Caco-2 (cell line): Measurements from ENCODE around the gene CC2D1A. TPM values are rescaled to one million over a fixed set of nuclear protein-coding genes. Genes with fewer than 3 reads are reported as not detected.

Experiments
- BruUV-seq: library from RNA; stranded (reverse); fragments of 400-500 nt; replicated peaks from 2 replicates; lab custom pipeline; 2021; lab: Mats Ljungman, UMichigan
- CTCF ChIA-PET: fragments of 300-600 bp; sonication (Branson Sonifier 250); formaldehyde crosslinking; loops from one replicate; lab custom pipeline; 2022; ENCODE audit warnings: antibody characterized with exemption; lab: Charles Lee
- POLR2A ChIA-PET: fragments of 300-600 bp; sonication (Branson Sonifier 250); formaldehyde crosslinking; loops from one replicate; lab custom pipeline; 2022; ENCODE audit warnings: antibody characterized with exemption; lab: Charles Lee
- DNase-seq, 2 experiments: peaks; one replicate each; pipeline versions ENCODE4 v3.0.0 to v3.0.0-alpha.2; 2020 to 2022
- H3K27me3 ChIP-seq: replicated peaks from 2 replicates; pipeline ENCODE4 v1.6.0; 2011; ENCODE audit warnings: low read length; ENCODE audit not compliant: control insufficient read depth, insufficient read depth
- H3K36me3 ChIP-seq: 2 replicates; pipeline ENCODE4 v1.5.1; 2011; ENCODE audit warnings: low read length; ENCODE audit not compliant: control insufficient read depth, insufficient read depth
- H3K4me1 ChIP-seq: fragments of 250-450 bp; sonication (Bioruptor Pico); 2 replicates; pipeline ENCODE4 v1.5.1; 2020; ENCODE audit warnings: mild to moderate bottlenecking
- H3K4me3 ChIP-seq: 2 replicates; pipeline ENCODE4 v1.5.1; 2011; ENCODE audit warnings: low read depth, mild to moderate bottlenecking, control low read depth, low read length
- H3K9me3 ChIP-seq: fragments of 250-450 bp; sonication (Bioruptor Pico); 2 replicates; pipeline ENCODE4 v1.5.1; 2020; ENCODE audit warnings: mild to moderate bottlenecking, moderate library complexity
- H3K27ac Mint-ChIP-seq: one replicate; pipeline ENCODE4 v1.8.0; 2022; ENCODE audit warnings: mixed read lengths; ENCODE audit not compliant: unreplicated experiment
- H3K27me3 Mint-ChIP-seq: one replicate; pipeline ENCODE4 v1.8.0; 2022; ENCODE audit warnings: mixed read lengths; ENCODE audit not compliant: insufficient read depth, unreplicated experiment
- H3K36me3 Mint-ChIP-seq: one replicate; pipeline ENCODE4 v1.8.0; 2022; ENCODE audit warnings: mild to moderate bottlenecking, mixed read lengths; ENCODE audit not compliant: insufficient read depth, unreplicated experiment
- H3K4me1 Mint-ChIP-seq: one replicate; pipeline ENCODE4 v1.8.0; 2022; ENCODE audit warnings: low read depth, mixed read lengths; ENCODE audit not compliant: unreplicated experiment
- H3K4me3 Mint-ChIP-seq: one replicate; pipeline ENCODE4 v1.8.0; 2022; ENCODE audit warnings: mild to moderate bottlenecking, moderate library complexity, mixed read lengths; ENCODE audit not compliant: unreplicated experiment
- H3K9me3 Mint-ChIP-seq: one replicate; pipeline ENCODE4 v1.8.0; 2022; ENCODE audit warnings: mixed read lengths; ENCODE audit not compliant: unreplicated experiment
- CTCF ChIP-seq, 2 experiments: fragments of 200-600 bp in 1 of 2; IDR thresholded peaks; 1 replicate in 1 of 2; 2 replicates in 1 of 2; pipeline versions ENCODE4 v1.5.1 to v1.8.0; 2011 to 2022; ENCODE audit warnings: antibody characterized with exemption in 1 of 2, control low read depth in 1 of 2, inconsistent platforms in 1 of 2, low read depth in 1 of 2, low read length in 1 of 2, mild to moderate bottlenecking in 1 of 2, moderate library complexity in 1 of 2; ENCODE audit not compliant: insufficient read depth in 1 of 2, severe bottlenecking in 1 of 2, unreplicated experiment in 1 of 2
- intact Hi-C: fragments of 100-400 bp; cut with micrococcal nuclease; formaldehyde crosslinking; loops from one replicate; pipeline ENCODE4 v1.10.0; 2022; ENCODE audit not compliant: unreplicated experiment
- total RNA-seq: library from RNA; stranded (reverse); gene quantifications from 2 replicates; pipeline ENCODE4 v1.2.3, GENCODE V29; 2022

Gene CC2D1A
- total RNA-seq, 1 experiment from 2014 or later, result 48.2 TPM

GRCh38 chr19:13882836-13883235, 23.2 kb upstream of the CC2D1A start:
- Mint-ChIP-seq H3K27ac (no peak overlapping the region), H3K36me3 (peaks cover 6% of the 10 kb centered on the region), H3K4me3 (no peak overlapping the region), H3K9me3 (no peaks in the 10 kb centered on the region), H3K27me3 (no peaks in the 10 kb centered on the region), H3K4me1 (peaks cover 7% of the 10 kb centered on the region)
- ChIA-PET POLR2A (no interaction called here), CTCF (interaction anchor here (1.3 kb wide), 1 partner anchor 148 kb away, joined by 3 read pairs; the partner anchor contains the start of gene IL27RA)
- TF ChIP-seq CTCF (IDR thresholded peaks at IDR 0.05; ENCODE audit: insufficient read depth in 1 of 2, low read depth in 1 of 2, low read length in 1 of 2, severe bottlenecking in 1 of 2, unreplicated experiment in 1 of 2), result no peak
- intact Hi-C loops, result no loop called here
- no TSS peak for BruUV-seq
- Histone ChIP-seq H3K27me3 (no peaks in the 10 kb centered on the region), H3K4me3 (no peak overlapping the region), H3K4me1 (peaks cover 13% of the 10 kb centered on the region), H3K36me3 (no peaks in the 10 kb centered on the region), H3K9me3 (no peaks in the 10 kb centered on the region)
- DNase-seq, result no peak

GRCh38 chr19:13883516-13884064, 22.4 kb upstream of the CC2D1A start:
- no peaks in the 10 kb centered on the region for H3K9me3 ChIP-seq
- intact Hi-C loops, result no loop called here
- Mint-ChIP-seq H3K9me3 (no peaks in the 10 kb centered on the region), H3K27ac (no peak overlapping the region), H3K36me3 (peaks cover 6% of the 10 kb centered on the region), H3K4me1 (peaks cover 7% of the 10 kb centered on the region), H3K27me3 (no peaks in the 10 kb centered on the region), H3K4me3 (no peak overlapping the region)
- H3K36me3 ChIP-seq, result no peaks in the 10 kb centered on the region
- POLR2A ChIA-PET, result no interaction called here
- BruUV-seq, result no TSS peak
- CTCF ChIA-PET, result interaction anchor here (1.3 kb wide), 1 partner anchor 148 kb away, joined by 3 read pairs; the partner anchor contains the start of gene IL27RA
- no peak for DNase-seq
- TF ChIP-seq CTCF (IDR thresholded peaks at IDR 0.05; ENCODE audit: insufficient read depth in 1 of 2, low read depth in 1 of 2, low read length in 1 of 2, severe bottlenecking in 1 of 2, unreplicated experiment in 1 of 2), result peak in 1 of 2 experiments; percentile 16
- no peak overlapping the region for H3K4me3 ChIP-seq
- no peaks in the 10 kb centered on the region for H3K27me3 ChIP-seq
- peaks cover 13% of the 10 kb centered on the region for H3K4me1 ChIP-seq

GRCh38 chr19:13884726-13885591, 21.0 kb upstream of the CC2D1A start:
- H3K36me3 Mint-ChIP-seq, result peaks cover 6% of the 10 kb centered on the region
- ChIA-PET POLR2A (no interaction called here), CTCF (no interaction called here)
- intact Hi-C loops, result no loop called here
- Histone ChIP-seq H3K4me1 (peaks cover 13% of the 10 kb centered on the region), H3K9me3 (no peaks in the 10 kb centered on the region), H3K4me3 (no peak overlapping the region), H3K36me3 (no peaks in the 10 kb centered on the region), H3K27me3 (no peaks in the 10 kb centered on the region)
- H3K27ac Mint-ChIP-seq, result no peak overlapping the region
- H3K4me3 Mint-ChIP-seq, result no peak overlapping the region
- H3K9me3 Mint-ChIP-seq, result no peaks in the 10 kb centered on the region
- no peak for TF ChIP-seq CTCF (IDR thresholded peaks at IDR 0.05; ENCODE audit: insufficient read depth in 1 of 2, low read depth in 1 of 2, low read length in 1 of 2, severe bottlenecking in 1 of 2, unreplicated experiment in 1 of 2)
- H3K27me3 Mint-ChIP-seq, result no peaks in the 10 kb centered on the region
- DNase-seq, result no peak
- H3K4me1 Mint-ChIP-seq, result peaks cover 7% of the 10 kb centered on the region
- no TSS peak for BruUV-seq
